Trophoblast cell (in vitro differentiated cells and primary cell): ENCODE data around the gene KCNMA1.

Experiments used
- DNase-seq, 2 donors: peaks; one replicate each; pipeline ENCODE4 v3.0.0-alpha.2; 2016
- H2AFZ ChIP-seq: 2 replicates; pipeline ENCODE4 v1.6.1; 2013; ENCODE audit warnings: low read length, moderate library complexity, mild to moderate bottlenecking; ENCODE audit not compliant: insufficient read depth, poor library complexity
- H2AK5ac ChIP-seq: 2 replicates; pipeline ENCODE4 v1.6.1; 2013; ENCODE audit warnings: mild to moderate bottlenecking, low read length
- H2BK120ac ChIP-seq: 2 replicates; pipeline ENCODE4 v1.6.1; 2013; ENCODE audit warnings: low read length, mild to moderate bottlenecking, moderate library complexity; ENCODE audit not compliant: insufficient read depth, poor library complexity
- H2BK12ac ChIP-seq: 2 replicates; pipeline ENCODE4 v1.6.1; 2013; ENCODE audit warnings: mild to moderate bottlenecking, low read length, moderate library complexity
- H2BK5ac ChIP-seq: 2 replicates; pipeline ENCODE4 v1.6.1; 2013; ENCODE audit warnings: low read length, low read depth, moderate library complexity, mild to moderate bottlenecking; ENCODE audit not compliant: poor library complexity
- H3K14ac ChIP-seq: 2 replicates; pipeline ENCODE4 v1.6.1; 2013; ENCODE audit warnings: mild to moderate bottlenecking, low read length
- H3K18ac ChIP-seq: 2 replicates; pipeline ENCODE4 v1.6.1; 2013; ENCODE audit warnings: mild to moderate bottlenecking, low read length
- H3K23ac ChIP-seq: 2 replicates; pipeline ENCODE4 v1.6.1; 2013; ENCODE audit warnings: low read length
- H3K27ac ChIP-seq: 2 replicates; pipeline ENCODE4 v1.5.1; 2013; ENCODE audit warnings: low read depth, mild to moderate bottlenecking, inconsistent platforms, low read length, moderate library complexity
- H3K27me3 ChIP-seq: 2 replicates; pipeline ENCODE4 v1.6.1; 2013; ENCODE audit warnings: inconsistent platforms, mild to moderate bottlenecking, low read length, moderate library complexity; ENCODE audit not compliant: insufficient read depth
- H3K36me3 ChIP-seq, 2 experiments: 1 replicate in 1 of 2; 2 replicates in 1 of 2; pipeline ENCODE4 v1.6.1; 2013; ENCODE audit warnings: low read length in 2 of 2, mild to moderate bottlenecking in 2 of 2, moderate library complexity in 1 of 2; ENCODE audit not compliant: insufficient read depth in 2 of 2, control insufficient read depth in 1 of 2
- H3K4ac ChIP-seq: 2 replicates; pipeline ENCODE4 v1.6.1; 2013; ENCODE audit warnings: low read depth, mild to moderate bottlenecking, low read length, moderate library complexity
- H3K4me1 ChIP-seq, 2 experiments: 1 replicate in 1 of 2; 2 replicates in 1 of 2; pipeline ENCODE4 v1.6.1; 2013; ENCODE audit warnings: low read length in 2 of 2, mild to moderate bottlenecking in 2 of 2, moderate library complexity in 1 of 2; ENCODE audit not compliant: insufficient read depth in 2 of 2, control insufficient read depth in 1 of 2
- H3K4me2 ChIP-seq: 2 replicates; pipeline ENCODE4 v1.6.1; 2013; ENCODE audit warnings: inconsistent platforms, mild to moderate bottlenecking, low read length, moderate library complexity
- H3K4me3 ChIP-seq: 2 replicates; pipeline ENCODE4 v1.5.1; 2013; ENCODE audit warnings: mild to moderate bottlenecking, low read depth, low read length, inconsistent platforms
- H3K79me1 ChIP-seq: one replicate; pipeline ENCODE4 v1.6.1; 2013; ENCODE audit warnings: low read length
- H3K79me2 ChIP-seq: 2 replicates; pipeline ENCODE4 v1.6.1; 2013; ENCODE audit warnings: low read length, mild to moderate bottlenecking; ENCODE audit not compliant: control insufficient read depth, insufficient read depth, poor library complexity
- H3K9ac ChIP-seq: 2 replicates; pipeline ENCODE4 v1.6.1; 2013; ENCODE audit warnings: mild to moderate bottlenecking, low read length
- H3K9me3 ChIP-seq: 2 replicates; pipeline ENCODE4 v1.6.1; 2013; ENCODE audit warnings: low read depth, mild to moderate bottlenecking, control low read depth, inconsistent platforms, low read length; ENCODE audit not compliant: insufficient read depth
- H4K12ac ChIP-seq: 2 replicates; pipeline ENCODE4 v1.6.1; 2013; ENCODE audit warnings: low read depth, mild to moderate bottlenecking, low read length, moderate library complexity
- H4K8ac ChIP-seq: 2 replicates; pipeline ENCODE4 v1.6.1; 2013; ENCODE audit warnings: low read depth, mild to moderate bottlenecking, low read length, moderate library complexity
- H4K91ac ChIP-seq: one replicate; pipeline ENCODE4 v1.6.1; 2013; ENCODE audit warnings: low read depth, mild to moderate bottlenecking, low read length, moderate library complexity
- WGBS: extraction: QIAGEN DNeasy Blood & Tissue Kit; methylation state at CpG from one replicate; pipeline ENCODE4 v1.1.7; 2013; ENCODE audit warnings: missing lambda C conversion rate; ENCODE audit not compliant: insufficient read length, insufficient coverage; ENCODE audit errors: extremely low coverage; 5-methylcytosine and 5-hydroxymethylcytosine counted together

Gene KCNMA1

DNA sequence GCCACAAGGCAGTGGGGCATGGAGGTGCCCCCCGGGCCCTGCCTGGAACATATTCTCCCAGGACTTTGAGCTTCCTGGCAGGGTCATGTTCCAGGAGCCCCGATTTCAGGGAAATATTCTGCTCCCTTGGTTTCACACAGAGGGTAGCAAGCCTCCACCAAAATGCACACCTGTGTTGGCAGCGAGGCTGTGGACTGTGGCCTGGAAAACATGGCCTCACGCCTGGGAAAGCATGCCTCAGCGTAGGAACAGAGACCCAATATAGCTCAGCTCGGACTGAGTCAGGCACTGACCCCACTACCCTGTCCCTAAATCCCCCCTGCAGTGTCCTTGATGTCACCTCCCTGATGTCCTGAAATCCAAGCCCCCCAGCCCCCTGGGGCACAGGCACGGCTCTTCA is 92.0 kb downstream of the KCNMA1 start:
- H3K14ac ChIP-seq: no peak overlapping the region
- no peak overlapping the region for H2BK120ac ChIP-seq
- no peak overlapping the region for H2BK5ac ChIP-seq
- DNase-seq: no peak
- H3K27me3 ChIP-seq: no peaks in the 10 kb centered on the region
- H3K23ac ChIP-seq: no peak overlapping the region
- no peak overlapping the region for H2AK5ac ChIP-seq
- H3K9me3 ChIP-seq: peaks cover 3% of the 10 kb centered on the region
- no peak overlapping the region for H3K18ac ChIP-seq
- no peak overlapping the region for H3K9ac ChIP-seq
- H2AFZ ChIP-seq: no peak overlapping the region
- WGBS: no CpG with 5 or more reads among the region's 7 CpGs
- peaks cover 3 to 7% of the 10 kb centered on the region in 2 experiments for H3K36me3 ChIP-seq
- no peak overlapping the region for H3K4me3 ChIP-seq
- no peaks in the 10 kb centered on the region for H3K4me1 ChIP-seq
- H3K27ac ChIP-seq: no peak overlapping the region
- no peak overlapping the region for H4K12ac ChIP-seq
- no peak overlapping the region for H3K4ac ChIP-seq
- H3K79me2 ChIP-seq: no peaks in the 10 kb centered on the region
- H3K4me2 ChIP-seq: no peak overlapping the region
- no peak overlapping the region for H2BK12ac ChIP-seq
- H4K8ac ChIP-seq: no peak overlapping the region
- H3K79me1 ChIP-seq: no peaks in the 10 kb centered on the region
- no peak overlapping the region for H4K91ac ChIP-seq

- Histone ChIP-seq H2BK5ac (no peak overlapping the region), H3K4me1 (peaks cover 5% of the 10 kb centered on the region in 2 experiments), H3K23ac (no peak overlapping the region), H3K9me3 (peaks cover 3% of the 10 kb centered on the region), H3K4me2 (no peak overlapping the region), H2AK5ac (no peak overlapping the region), H4K12ac (no peak overlapping the region), H3K36me3 (peaks cover 0 to 1% of the 10 kb centered on the region in 2 experiments), H4K91ac (no peak overlapping the region), H3K79me2 (no peaks in the 10 kb centered on the region), H3K27me3 (no peaks in the 10 kb centered on the region), H2BK120ac (no peak overlapping the region), H3K18ac (no peak overlapping the region), H3K9ac (no peak overlapping the region), H3K4ac (no peak overlapping the region), H3K14ac (no peak overlapping the region), H3K27ac (no peak overlapping the region), H4K8ac (no peak overlapping the region), H3K4me3 (no peak overlapping the region), H2BK12ac (no peak overlapping the region), H3K79me1 (peaks cover 5% of the 10 kb centered on the region), H2AFZ (no peak overlapping the region)
- DNase-seq: no peak
- WGBS: no CpG with 5 or more reads among the region's 1 CpG
These were observed 93.0 kb downstream of the KCNMA1 start for GRCh38 chr10:77544617-77545016.

GRCh38 chr10:77542710-77543259 is 94.8 kb downstream of the KCNMA1 start:
- no peak overlapping the region for H3K27ac ChIP-seq
- peaks cover 9% of the 10 kb centered on the region for H3K79me1 ChIP-seq
- H3K23ac ChIP-seq: no peak overlapping the region
- H3K9me3 ChIP-seq: no peaks in the 10 kb centered on the region
- H3K4me1 ChIP-seq: peaks cover 14 to 17% of the 10 kb centered on the region in 2 experiments
- H3K9ac ChIP-seq: no peak overlapping the region
- no peak overlapping the region for H3K4me2 ChIP-seq
- no peak overlapping the region for H3K14ac ChIP-seq
- no peak overlapping the region for H3K4me3 ChIP-seq
- no peak overlapping the region for H2AK5ac ChIP-seq
- no peak overlapping the region for H4K8ac ChIP-seq
- no peak overlapping the region for H2BK5ac ChIP-seq
- H3K27me3 ChIP-seq: no peaks in the 10 kb centered on the region
- no peak overlapping the region for H3K18ac ChIP-seq
- no peak overlapping the region for H2BK12ac ChIP-seq
- DNase-seq: no peak
- WGBS: no CpG with 5 or more reads among the region's 2 CpGs
- no peak overlapping the region for H2BK120ac ChIP-seq
- H3K4ac ChIP-seq: peak overlapping the region; percentile 43
- no peak overlapping the region for H2AFZ ChIP-seq
- H4K12ac ChIP-seq: no peak overlapping the region
- H3K36me3 ChIP-seq: peaks cover 0 to 1% of the 10 kb centered on the region in 2 experiments
- no peaks in the 10 kb centered on the region for H3K79me2 ChIP-seq
- H4K91ac ChIP-seq: no peak overlapping the region

DNA sequence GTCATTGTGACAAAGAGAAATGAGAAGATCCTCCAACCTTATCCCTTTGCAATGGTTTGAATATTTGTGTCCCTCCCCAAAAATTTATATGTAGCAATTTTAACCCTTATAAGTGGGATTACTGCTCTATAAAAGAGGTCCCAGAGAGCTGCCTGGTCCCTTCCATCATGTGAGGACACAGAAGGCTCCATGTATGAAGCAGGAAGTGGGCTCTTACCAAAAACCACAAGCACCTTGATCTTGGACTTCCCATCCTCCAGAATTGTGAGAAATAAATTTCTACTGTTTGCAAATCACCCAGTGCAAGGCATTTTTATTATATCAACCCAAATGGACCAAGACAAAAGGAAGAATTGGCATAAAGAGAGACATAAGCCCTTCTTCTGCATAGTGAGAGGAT is 95.7 kb downstream of the KCNMA1 start:
- H3K4me3 ChIP-seq: no peak overlapping the region
- no peak overlapping the region for H3K14ac ChIP-seq
- no peak overlapping the region for H4K12ac ChIP-seq
- no peak overlapping the region for H2AFZ ChIP-seq
- no peak overlapping the region for H2BK12ac ChIP-seq
- H2AK5ac ChIP-seq: no peak overlapping the region
- no peak overlapping the region for H3K23ac ChIP-seq
- no peak overlapping the region for H3K4me2 ChIP-seq
- H4K91ac ChIP-seq: no peak overlapping the region
- no peak overlapping the region for H3K18ac ChIP-seq
- H3K4me1 ChIP-seq: peaks cover 14 to 17% of the 10 kb centered on the region in 2 experiments
- H3K36me3 ChIP-seq: peaks cover 0 to 4% of the 10 kb centered on the region in 2 experiments
- no peak overlapping the region for H2BK5ac ChIP-seq
- H3K79me2 ChIP-seq: no peaks in the 10 kb centered on the region
- peaks cover 9% of the 10 kb centered on the region for H3K79me1 ChIP-seq
- H3K4ac ChIP-seq: no peak overlapping the region
- H3K27me3 ChIP-seq: no peaks in the 10 kb centered on the region
- no peak for DNase-seq
- H2BK120ac ChIP-seq: no peak overlapping the region
- no peak overlapping the region for H4K8ac ChIP-seq
- H3K9ac ChIP-seq: no peak overlapping the region
- H3K27ac ChIP-seq: no peak overlapping the region
- H3K9me3 ChIP-seq: no peaks in the 10 kb centered on the region
